ENCODE results near the gene SEPTIN8.

The SEPTIN8 gene

GRCh38 chr5:132800545-132800944, 23.5 kb upstream of the SEPTIN8 start:
- H3K4me3 ChIP-seq (ENCODE audit: low read depth, low read length), result no peak overlapping the region
- TF ChIP-seq CTCF (IDR thresholded peaks at IDR 0.05; ENCODE audit: low read depth, low read length), result no peak

GRCh38 chr5:132799392-132799791, 22.4 kb upstream of the SEPTIN8 start:
- TF ChIP-seq CTCF (IDR thresholded peaks at IDR 0.05; ENCODE audit: low read depth, low read length), result no peak
- H3K4me3 ChIP-seq (ENCODE audit: low read depth, low read length), result no peak overlapping the region

- H3K4me3 ChIP-seq (ENCODE audit: low read depth, low read length), result no peak overlapping the region
- no peak for TF ChIP-seq CTCF (IDR thresholded peaks at IDR 0.05; ENCODE audit: low read depth, low read length)
These were observed 20.6 kb upstream of the SEPTIN8 start for GRCh38 chr5:132797651-132798050.

GRCh38 chr5:132791026-132791425, 14.0 kb upstream of the SEPTIN8 start:
- H3K4me3 ChIP-seq (ENCODE audit: low read depth, low read length), result no peak overlapping the region
- no peak for TF ChIP-seq CTCF (IDR thresholded peaks at IDR 0.05; ENCODE audit: low read depth, low read length)

- no peak for TF ChIP-seq CTCF (IDR thresholded peaks at IDR 0.05; ENCODE audit: low read depth, low read length)
- no peak overlapping the region for H3K4me3 ChIP-seq (ENCODE audit: low read depth, low read length)
These were observed 13.3 kb upstream of the SEPTIN8 start for GRCh38 chr5:132790201-132790865.

- no peak overlapping the region for H3K4me3 ChIP-seq (ENCODE audit: low read depth, low read length)
- TF ChIP-seq CTCF (IDR thresholded peaks at IDR 0.05; ENCODE audit: low read depth, low read length), result no peak
These were observed 12.2 kb upstream of the SEPTIN8 start for GRCh38 chr5:132788990-132789886.

- H3K4me3 ChIP-seq (ENCODE audit: low read depth, low read length), result no peak overlapping the region
- no peak for TF ChIP-seq CTCF (IDR thresholded peaks at IDR 0.05; ENCODE audit: low read depth, low read length)
These were observed 11.5 kb upstream of the SEPTIN8 start for GRCh38 chr5:132788508-132788907.

All from WI38 (cell line).